ENCODE data around the gene JMJD8. TPM values are rescaled to one million over a fixed set of nuclear protein-coding genes. Genes with fewer than 3 reads are reported as not detected.

JMJD8 gene
- total and polyA plus RNA-seq, 9 of the 15 experiments (the other 6 are each of a cell fraction or from before 2014, with no cell fraction given) = 1.2 to 50.6 (median 29.3) TPM

DNA sequence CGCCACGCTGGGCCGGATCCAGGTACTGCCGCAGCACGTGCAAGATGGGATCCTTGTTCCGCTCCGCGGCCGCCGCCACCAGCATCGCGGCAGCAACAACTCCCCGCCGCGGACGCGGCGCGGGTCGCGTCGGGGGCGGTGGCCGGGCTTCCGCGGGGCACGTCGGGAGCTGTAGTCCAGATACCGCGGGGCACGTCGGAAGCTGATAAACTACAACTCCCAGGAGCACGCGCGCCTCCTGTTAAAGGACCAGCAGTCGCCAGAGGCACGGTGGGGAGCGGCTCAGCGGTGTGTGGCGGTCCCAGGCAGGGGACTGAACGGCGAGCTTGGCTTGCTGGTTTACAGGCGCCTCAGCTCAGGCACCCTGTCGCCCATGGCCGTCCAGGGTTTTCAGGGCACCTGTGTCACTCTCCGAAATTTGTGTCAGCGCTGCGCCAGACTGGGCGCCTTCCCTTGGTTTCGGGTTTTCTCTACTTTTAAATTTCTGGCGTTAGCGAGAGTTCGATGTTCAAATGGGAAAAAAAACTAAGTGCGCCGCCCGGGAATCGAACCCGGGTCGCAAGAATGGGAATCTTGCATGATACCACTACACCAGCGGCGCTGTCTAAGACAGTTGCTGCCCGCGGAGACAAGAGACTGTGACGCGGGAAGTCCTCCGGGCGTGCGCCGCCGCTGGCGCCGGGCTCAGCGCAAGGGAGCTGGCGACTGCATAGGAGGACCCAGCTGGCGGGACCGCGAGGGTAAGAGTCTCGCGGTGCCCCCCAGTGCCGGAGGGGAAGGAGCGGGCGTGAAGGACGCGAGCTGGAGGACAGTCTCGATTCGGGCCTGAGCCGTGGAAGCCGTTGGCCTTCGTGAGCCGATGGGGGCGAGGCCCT is 47.7 kb downstream of the JMJD8 start, which contains the start of gene METTL26 (continued):
- TF ChIP-seq, protein P1, sequence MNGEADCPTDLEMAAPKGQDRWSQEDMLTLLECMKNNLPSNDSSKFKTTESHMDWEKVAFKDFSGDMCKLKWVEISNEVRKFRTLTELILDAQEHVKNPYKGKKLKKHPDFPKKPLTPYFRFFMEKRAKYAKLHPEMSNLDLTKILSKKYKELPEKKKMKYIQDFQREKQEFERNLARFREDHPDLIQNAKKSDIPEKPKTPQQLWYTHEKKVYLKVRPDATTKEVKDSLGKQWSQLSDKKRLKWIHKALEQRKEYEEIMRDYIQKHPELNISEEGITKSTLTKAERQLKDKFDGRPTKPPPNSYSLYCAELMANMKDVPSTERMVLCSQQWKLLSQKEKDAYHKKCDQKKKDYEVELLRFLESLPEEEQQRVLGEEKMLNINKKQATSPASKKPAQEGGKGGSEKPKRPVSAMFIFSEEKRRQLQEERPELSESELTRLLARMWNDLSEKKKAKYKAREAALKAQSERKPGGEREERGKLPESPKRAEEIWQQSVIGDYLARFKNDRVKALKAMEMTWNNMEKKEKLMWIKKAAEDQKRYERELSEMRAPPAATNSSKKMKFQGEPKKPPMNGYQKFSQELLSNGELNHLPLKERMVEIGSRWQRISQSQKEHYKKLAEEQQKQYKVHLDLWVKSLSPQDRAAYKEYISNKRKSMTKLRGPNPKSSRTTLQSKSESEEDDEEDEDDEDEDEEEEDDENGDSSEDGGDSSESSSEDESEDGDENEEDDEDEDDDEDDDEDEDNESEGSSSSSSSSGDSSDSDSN (IDR thresholded peaks at IDR 0.05; ENCODE audit: borderline replicate concordance in 1 of 2, low read depth in 2 of 2, low read length in 2 of 2) = no peak
- TF ChIP-seq, protein P2, sequence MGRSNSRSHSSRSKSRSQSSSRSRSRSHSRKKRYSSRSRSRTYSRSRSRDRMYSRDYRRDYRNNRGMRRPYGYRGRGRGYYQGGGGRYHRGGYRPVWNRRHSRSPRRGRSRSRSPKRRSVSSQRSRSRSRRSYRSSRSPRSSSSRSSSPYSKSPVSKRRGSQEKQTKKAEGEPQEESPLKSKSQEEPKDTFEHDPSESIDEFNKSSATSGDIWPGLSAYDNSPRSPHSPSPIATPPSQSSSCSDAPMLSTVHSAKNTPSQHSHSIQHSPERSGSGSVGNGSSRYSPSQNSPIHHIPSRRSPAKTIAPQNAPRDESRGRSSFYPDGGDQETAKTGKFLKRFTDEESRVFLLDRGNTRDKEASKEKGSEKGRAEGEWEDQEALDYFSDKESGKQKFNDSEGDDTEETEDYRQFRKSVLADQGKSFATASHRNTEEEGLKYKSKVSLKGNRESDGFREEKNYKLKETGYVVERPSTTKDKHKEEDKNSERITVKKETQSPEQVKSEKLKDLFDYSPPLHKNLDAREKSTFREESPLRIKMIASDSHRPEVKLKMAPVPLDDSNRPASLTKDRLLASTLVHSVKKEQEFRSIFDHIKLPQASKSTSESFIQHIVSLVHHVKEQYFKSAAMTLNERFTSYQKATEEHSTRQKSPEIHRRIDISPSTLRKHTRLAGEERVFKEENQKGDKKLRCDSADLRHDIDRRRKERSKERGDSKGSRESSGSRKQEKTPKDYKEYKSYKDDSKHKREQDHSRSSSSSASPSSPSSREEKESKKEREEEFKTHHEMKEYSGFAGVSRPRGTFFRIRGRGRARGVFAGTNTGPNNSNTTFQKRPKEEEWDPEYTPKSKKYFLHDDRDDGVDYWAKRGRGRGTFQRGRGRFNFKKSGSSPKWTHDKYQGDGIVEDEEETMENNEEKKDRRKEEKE (IDR thresholded peaks at IDR 0.05; ENCODE audit: borderline replicate concordance in 1 of 2, control insufficient read depth in 1 of 2, low read depth in 2 of 2, low read length in 1 of 2) = 0 out of 4 replicates have a peak, but pooled peaks of 1 of the 2 experiments have one; percentile 69
- no peak for TF ChIP-seq ELF2 (CRISPR knock-in tag; IDR thresholded peaks at IDR 0.05)
- TF ChIP-seq ZNF76 (CRISPR knock-in tag; IDR thresholded peaks at IDR 0.05; ENCODE audit: borderline replicate concordance) = peak; percentile 71; the same call in 1 of the 2 replicates
- peak; percentile 12; the same call in 1 of the 2 replicates for TF ChIP-seq DPF2 (IDR thresholded peaks at IDR 0.05)
- TF ChIP-seq, protein P3, sequence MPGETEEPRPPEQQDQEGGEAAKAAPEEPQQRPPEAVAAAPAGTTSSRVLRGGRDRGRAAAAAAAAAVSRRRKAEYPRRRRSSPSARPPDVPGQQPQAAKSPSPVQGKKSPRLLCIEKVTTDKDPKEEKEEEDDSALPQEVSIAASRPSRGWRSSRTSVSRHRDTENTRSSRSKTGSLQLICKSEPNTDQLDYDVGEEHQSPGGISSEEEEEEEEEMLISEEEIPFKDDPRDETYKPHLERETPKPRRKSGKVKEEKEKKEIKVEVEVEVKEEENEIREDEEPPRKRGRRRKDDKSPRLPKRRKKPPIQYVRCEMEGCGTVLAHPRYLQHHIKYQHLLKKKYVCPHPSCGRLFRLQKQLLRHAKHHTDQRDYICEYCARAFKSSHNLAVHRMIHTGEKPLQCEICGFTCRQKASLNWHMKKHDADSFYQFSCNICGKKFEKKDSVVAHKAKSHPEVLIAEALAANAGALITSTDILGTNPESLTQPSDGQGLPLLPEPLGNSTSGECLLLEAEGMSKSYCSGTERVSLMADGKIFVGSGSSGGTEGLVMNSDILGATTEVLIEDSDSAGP (CRISPR knock-in tag; IDR thresholded peaks at IDR 0.05) = peak; percentile 100
- TF ChIP-seq, protein P4, sequence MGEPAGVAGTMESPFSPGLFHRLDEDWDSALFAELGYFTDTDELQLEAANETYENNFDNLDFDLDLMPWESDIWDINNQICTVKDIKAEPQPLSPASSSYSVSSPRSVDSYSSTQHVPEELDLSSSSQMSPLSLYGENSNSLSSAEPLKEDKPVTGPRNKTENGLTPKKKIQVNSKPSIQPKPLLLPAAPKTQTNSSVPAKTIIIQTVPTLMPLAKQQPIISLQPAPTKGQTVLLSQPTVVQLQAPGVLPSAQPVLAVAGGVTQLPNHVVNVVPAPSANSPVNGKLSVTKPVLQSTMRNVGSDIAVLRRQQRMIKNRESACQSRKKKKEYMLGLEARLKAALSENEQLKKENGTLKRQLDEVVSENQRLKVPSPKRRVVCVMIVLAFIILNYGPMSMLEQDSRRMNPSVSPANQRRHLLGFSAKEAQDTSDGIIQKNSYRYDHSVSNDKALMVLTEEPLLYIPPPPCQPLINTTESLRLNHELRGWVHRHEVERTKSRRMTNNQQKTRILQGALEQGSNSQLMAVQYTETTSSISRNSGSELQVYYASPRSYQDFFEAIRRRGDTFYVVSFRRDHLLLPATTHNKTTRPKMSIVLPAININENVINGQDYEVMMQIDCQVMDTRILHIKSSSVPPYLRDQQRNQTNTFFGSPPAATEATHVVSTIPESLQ (CRISPR knock-in tag; IDR thresholded peaks at IDR 0.05) = peak; percentile 85; the same call in 1 of the 2 replicates
- TF ChIP-seq NR3C1 (CRISPR knock-in tag; IDR thresholded peaks at IDR 0.05) = no peak
- TF ChIP-seq, protein P5, sequence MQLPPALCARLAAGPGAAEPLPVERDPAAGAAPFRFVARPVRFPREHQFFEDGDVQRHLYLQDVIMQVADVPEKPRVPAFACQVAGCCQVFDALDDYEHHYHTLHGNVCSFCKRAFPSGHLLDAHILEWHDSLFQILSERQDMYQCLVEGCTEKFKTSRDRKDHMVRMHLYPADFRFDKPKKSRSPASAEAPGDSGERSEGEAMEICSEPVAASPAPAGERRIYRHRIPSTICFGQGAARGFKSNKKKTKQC (CRISPR knock-in tag; IDR thresholded peaks at IDR 0.05) = peak; percentile 76; the same call in 1 of the 2 replicates
- peak; percentile 31; the same call in 1 of the 2 replicates for TF ChIP-seq TCF3 (CRISPR knock-in tag; IDR thresholded peaks at IDR 0.05)
- TF ChIP-seq, protein P6, sequence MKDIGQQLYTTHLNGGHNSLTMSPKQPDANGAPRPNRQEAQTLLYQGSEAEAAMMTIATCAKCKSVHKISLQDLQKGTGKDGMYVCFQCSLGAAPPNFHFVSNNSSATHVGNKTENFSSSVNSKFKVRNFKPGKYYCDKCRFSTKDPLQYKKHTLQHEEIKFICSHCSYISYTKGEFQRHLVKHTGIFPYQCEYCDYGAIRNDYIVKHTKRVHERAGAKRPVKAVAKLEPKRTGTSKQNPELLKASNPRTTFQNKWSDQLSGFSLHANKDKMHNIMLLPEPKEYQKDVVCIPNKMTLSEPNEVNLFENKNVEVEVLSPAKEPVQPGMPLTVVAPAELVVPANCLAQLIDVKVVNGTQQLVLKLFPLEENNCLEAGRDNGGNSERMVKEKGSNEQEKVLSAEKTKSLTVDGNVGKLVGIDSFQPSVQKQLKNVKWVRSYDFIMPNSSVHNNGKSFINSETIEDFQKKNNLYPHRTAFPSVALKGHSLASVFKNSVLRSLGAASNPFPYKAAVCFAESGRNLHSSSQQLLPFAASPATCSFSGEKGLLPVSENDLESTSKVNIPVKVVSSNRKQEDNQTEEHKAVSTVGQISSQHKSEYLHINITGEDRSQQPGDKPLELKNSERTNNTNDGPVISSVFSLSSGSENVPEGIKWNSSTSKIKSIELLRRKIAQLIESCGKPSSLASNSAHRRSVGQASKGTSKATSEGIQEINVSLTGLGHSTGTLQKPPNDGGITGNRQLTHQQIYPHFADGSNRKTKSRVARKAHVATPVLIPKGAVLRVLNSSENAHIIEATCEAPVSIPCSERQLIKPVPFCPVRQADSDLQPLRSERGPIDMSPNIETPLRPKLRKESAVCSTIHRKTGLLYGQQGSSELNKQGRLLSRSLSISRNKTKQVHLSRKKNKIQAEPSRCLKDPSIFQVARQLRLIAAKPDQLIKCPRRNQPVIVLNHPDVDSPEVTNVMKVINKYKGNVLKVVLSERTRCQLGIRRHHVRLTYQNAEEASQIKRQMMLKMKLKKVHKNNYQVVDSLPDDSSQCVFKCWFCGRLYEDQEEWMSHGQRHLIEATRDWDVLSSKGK (CRISPR knock-in tag; IDR thresholded peaks at IDR 0.05) = no peak

Data from K562 (cell line).